ENCODE results near the gene MTRF1. TPM values are rescaled to one million over a fixed set of nuclear protein-coding genes. Genes with fewer than 3 reads are reported as not detected.
A peak's percentile ranks its signal among the peaks of the same experiment; 100 is the strongest.

MTRF1 gene
- total RNA-seq = 10 to 100 TPM; 25.8 to 39.1 TPM

- DNase-seq (ENCODE audit: low spot score in 2 of 2) = peak; percentile 76 to 82
- peak; percentile 94 to 96 for ATAC-seq
- Mint-ChIP-seq H3K36me3 (peaks cover 16 to 26% of the 10 kb centered on the region in 2 donors), H3K9me3 (peaks cover 2 to 6% of the 10 kb centered on the region in 2 donors), H3K27ac (peak within 1 kb of the TSS; percentile 94 to 99)
Measured at GRCh38 chr13:41263261-41263971, at the start of gene MTRF1. Gene MTRF1 (minus strand): TSS chr13:41263576. CDS start chr13:41260907, 2,669 bp downstream.

- Mint-ChIP-seq H3K9me3 (no peaks in the 10 kb centered on the region), H3K27ac (peak overlapping the region in 1 of 2 donors; percentile 61), H3K36me3 (peaks cover 6 to 16% of the 10 kb centered on the region in 2 donors)
- DNase-seq (ENCODE audit: low spot score in 2 of 2) = no peak
- ATAC-seq = no peak
Measured at GRCh38 chr13:41313117-41313516, 49.7 kb upstream of the MTRF1 start.

GRCh38 chr13:41312176-41312500, 48.8 kb upstream of the MTRF1 start:
- no peaks in the 10 kb centered on the region for H3K9me3 Mint-ChIP-seq
- DNase-seq (ENCODE audit: low spot score in 2 of 2) (no peak), ATAC-seq (no peak)
- peak overlapping the region; percentile 97 for H3K27ac Mint-ChIP-seq
- H3K36me3 Mint-ChIP-seq = peaks cover 6% of the 10 kb centered on the region in 2 donors

- DNase-seq (ENCODE audit: low spot score in 2 of 2) (peak; percentile 63 to 69), ATAC-seq (peak; percentile 51 to 56)
- H3K36me3 Mint-ChIP-seq = peaks cover 6% of the 10 kb centered on the region in 2 donors
- H3K27ac Mint-ChIP-seq = peak overlapping the region; percentile 97
- H3K9me3 Mint-ChIP-seq = no peaks in the 10 kb centered on the region
Measured at GRCh38 chr13:41311406-41312175, 48.2 kb upstream of the MTRF1 start.

GRCh38 chr13:41310963-41311405, 47.6 kb upstream of the MTRF1 start, which contains the start of gene NAA16:
Gene NAA16 (plus strand): TSS chr13:41311267. CDS start chr13:41311529, 262 bp downstream.
- DNase-seq (ENCODE audit: low spot score in 2 of 2) (peak; percentile 98 to 99), ATAC-seq (peak; percentile 90 to 95)
- H3K27ac Mint-ChIP-seq = peak within 1 kb of the TSS; percentile 97
- H3K9me3 Mint-ChIP-seq = no peaks in the 10 kb centered on the region
- H3K36me3 Mint-ChIP-seq = peaks cover 6% of the 10 kb centered on the region in 2 donors

- no peak for ATAC-seq
- Mint-ChIP-seq H3K27ac (no peak overlapping the region), H3K9me3 (no peaks in the 10 kb centered on the region), H3K36me3 (peaks cover 6% of the 10 kb centered on the region in 2 donors)
- DNase-seq (ENCODE audit: low spot score in 2 of 2) = no peak
Measured at GRCh38 chr13:41307884-41308640, 44.7 kb upstream of the MTRF1 start.

- ATAC-seq = no peak
- Mint-ChIP-seq H3K36me3 (no peaks in the 10 kb centered on the region), H3K27ac (no peak overlapping the region), H3K9me3 (no peaks in the 10 kb centered on the region)
- DNase-seq (ENCODE audit: low spot score in 2 of 2) = no peak
Measured at GRCh38 chr13:41306271-41307145, 43.1 kb upstream of the MTRF1 start.

- H3K9me3 Mint-ChIP-seq = no peaks in the 10 kb centered on the region
Measured at GRCh38 chr13:41304551-41304950, 41.2 kb upstream of the MTRF1 start.

GRCh38 chr13:41302743-41303142, 39.4 kb upstream of the MTRF1 start:
- Mint-ChIP-seq H3K27ac (no peak overlapping the region), H3K9me3 (no peaks in the 10 kb centered on the region), H3K36me3 (no peaks in the 10 kb centered on the region)
- no peak for DNase-seq (ENCODE audit: low spot score in 2 of 2)
- ATAC-seq = no peak

More at GRCh38 chr13:41304551-41304950, 41.2 kb upstream of the MTRF1 start:
- Mint-ChIP-seq H3K27ac (no peak overlapping the region), H3K36me3 (no peaks in the 10 kb centered on the region)
- DNase-seq (ENCODE audit: low spot score in 2 of 2) (no peak), ATAC-seq (no peak)

- no peak for DNase-seq (ENCODE audit: low spot score in 2 of 2)
- ATAC-seq = no peak
- H3K27ac Mint-ChIP-seq = no peak overlapping the region
- no peaks in the 10 kb centered on the region for H3K36me3 Mint-ChIP-seq
- no peaks in the 10 kb centered on the region for H3K9me3 Mint-ChIP-seq
Measured at GRCh38 chr13:41299316-41300094, 36.1 kb upstream of the MTRF1 start.

GRCh38 chr13:41296879-41297646, 33.7 kb upstream of the MTRF1 start:
- H3K36me3 Mint-ChIP-seq = peaks cover 0 to under 1% of the 10 kb centered on the region in 2 donors
- DNase-seq (ENCODE audit: low spot score in 2 of 2) (no peak), ATAC-seq (no peak)
- no peaks in the 10 kb centered on the region for H3K9me3 Mint-ChIP-seq
- no peak overlapping the region for H3K27ac Mint-ChIP-seq

- ATAC-seq (no peak), DNase-seq (ENCODE audit: low spot score in 2 of 2) (no peak)
- H3K36me3 Mint-ChIP-seq = peaks cover 0 to 10% of the 10 kb centered on the region in 2 donors
- no peak overlapping the region for H3K27ac Mint-ChIP-seq
- peaks cover 3 to 4% of the 10 kb centered on the region in 2 donors for H3K9me3 Mint-ChIP-seq
Measured at GRCh38 chr13:41295973-41296372, 32.6 kb upstream of the MTRF1 start.

GRCh38 chr13:41294914-41295313, 31.5 kb upstream of the MTRF1 start:
- no peak overlapping the region for H3K27ac Mint-ChIP-seq
- no peak for DNase-seq (ENCODE audit: low spot score in 2 of 2)

GRCh38 chr13:41293272-41293671, 29.9 kb upstream of the MTRF1 start:
- ATAC-seq (no peak), DNase-seq (ENCODE audit: low spot score in 2 of 2) (no peak)
- Mint-ChIP-seq H3K9me3 (peaks cover 3 to 13% of the 10 kb centered on the region in 2 donors), H3K36me3 (peaks cover 0 to 16% of the 10 kb centered on the region in 2 donors), H3K27ac (no peak overlapping the region)

More at GRCh38 chr13:41294914-41295313, 31.5 kb upstream of the MTRF1 start:
- Mint-ChIP-seq H3K9me3 (peaks cover 3 to 4% of the 10 kb centered on the region in 2 donors), H3K36me3 (peaks cover 0 to 10% of the 10 kb centered on the region in 2 donors)
- no peak for ATAC-seq

All from activated naive CD4-positive, alpha-beta T cell treated with anti-CD3 and anti-CD28 coated beads, Interleukin-2, amount 50 U/mL, for 72 hours (primary cell).